Regular cardiac myocyte (primary cell): ENCODE data around the gene DDC. TPM values are rescaled to one million over a fixed set of nuclear protein-coding genes. Genes with fewer than 3 reads are reported as not detected.

Experiments used
- total RNA-seq: library from RNA; depleted of rRNA; stranded (reverse); fragments of >200 nt; gene quantifications from 2 replicates; pipeline ENCODE4 v1.2.3, GENCODE V29; 2014

DDC gene, protein sequence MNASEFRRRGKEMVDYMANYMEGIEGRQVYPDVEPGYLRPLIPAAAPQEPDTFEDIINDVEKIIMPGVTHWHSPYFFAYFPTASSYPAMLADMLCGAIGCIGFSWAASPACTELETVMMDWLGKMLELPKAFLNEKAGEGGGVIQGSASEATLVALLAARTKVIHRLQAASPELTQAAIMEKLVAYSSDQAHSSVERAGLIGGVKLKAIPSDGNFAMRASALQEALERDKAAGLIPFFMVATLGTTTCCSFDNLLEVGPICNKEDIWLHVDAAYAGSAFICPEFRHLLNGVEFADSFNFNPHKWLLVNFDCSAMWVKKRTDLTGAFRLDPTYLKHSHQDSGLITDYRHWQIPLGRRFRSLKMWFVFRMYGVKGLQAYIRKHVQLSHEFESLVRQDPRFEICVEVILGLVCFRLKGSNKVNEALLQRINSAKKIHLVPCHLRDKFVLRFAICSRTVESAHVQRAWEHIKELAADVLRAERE
- total RNA-seq = not detected in 2 replicates

DNA sequence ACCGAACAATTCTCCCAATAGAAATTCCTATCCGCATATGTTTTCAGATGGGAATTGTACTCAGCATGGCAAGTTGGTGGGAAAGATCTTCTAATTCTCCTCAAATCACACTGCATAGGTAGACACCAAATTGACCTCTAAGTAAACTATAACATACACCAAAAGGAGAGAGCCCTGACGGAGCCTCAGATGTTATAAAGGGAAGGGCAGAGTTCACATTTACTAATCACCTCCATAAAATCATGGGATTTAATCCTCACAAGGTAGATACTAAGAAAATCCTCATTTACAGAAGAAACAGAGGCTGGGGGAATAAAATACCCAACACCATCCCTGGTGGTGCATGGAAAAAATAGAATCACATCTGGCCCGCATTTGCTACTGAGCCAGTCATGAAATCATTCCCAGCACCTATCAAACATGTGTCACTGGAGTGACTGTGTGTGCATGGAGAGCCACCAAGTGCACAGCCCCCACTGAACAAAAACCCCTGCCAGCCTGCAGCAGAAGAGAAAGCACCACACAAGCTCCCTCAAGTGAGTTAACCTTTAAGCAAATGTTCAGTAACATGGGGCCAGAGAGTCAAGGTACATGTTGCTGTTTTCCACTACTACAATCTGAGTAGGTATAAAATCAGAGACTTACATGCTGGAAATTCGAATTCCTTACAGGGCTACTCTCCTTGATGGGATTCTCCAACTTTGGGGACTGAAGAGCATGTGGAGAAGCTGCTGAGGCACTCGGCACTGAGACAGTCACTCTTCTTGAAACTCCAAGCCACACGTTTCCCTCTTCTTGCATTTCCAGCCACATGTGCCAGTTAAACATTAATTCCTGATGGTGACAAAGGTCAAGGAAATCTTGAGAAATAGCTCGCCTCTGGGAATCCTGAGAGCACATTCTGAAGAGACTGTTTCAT, at the start of gene DDC:
TSS of gene DDC (minus strand) at position 766 of the 919 bp plus-strand sequence. CDS start 21,320 bp downstream, outside the sequence.

DNA sequence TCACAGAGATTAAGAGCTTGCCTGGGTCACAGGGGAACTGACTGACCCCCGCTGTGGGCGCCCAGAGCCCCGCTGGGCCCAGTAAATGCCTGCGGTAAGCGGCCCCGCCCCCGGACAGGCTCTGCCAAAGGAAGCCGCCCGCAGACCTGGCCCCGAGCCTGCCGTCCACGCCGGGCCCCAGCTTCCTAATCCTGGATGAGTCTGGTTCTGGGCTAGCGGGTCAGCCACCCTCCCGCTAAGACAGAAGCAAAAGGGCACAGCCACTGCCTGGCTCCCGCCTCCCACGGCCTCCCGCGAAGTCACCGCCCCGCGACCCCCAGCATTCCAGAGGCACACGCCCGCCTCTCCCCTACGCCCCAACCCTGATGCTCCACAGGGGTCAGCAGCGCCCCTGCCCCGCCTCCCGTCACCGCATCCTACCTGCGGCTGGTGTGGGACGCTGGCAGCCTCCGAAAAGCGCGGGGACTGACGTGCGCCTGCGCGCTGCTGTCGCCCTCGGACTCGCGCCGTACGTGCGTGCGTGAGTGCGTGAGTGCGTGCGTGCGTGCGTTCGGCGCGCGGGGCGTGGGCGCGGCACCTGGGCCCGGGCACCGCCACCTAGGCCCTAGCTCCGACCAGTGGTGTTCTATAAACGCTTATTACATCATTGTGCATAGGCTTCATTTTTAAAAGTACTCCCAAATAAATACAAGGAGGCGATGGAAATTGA, 115.2 kb downstream of the DDC start, which contains the start of gene FIGNL1:
TSS of gene FIGNL1 (minus strand) at position 470 of the 709 bp plus-strand sequence. CDS start 3,063 bp downstream, outside the sequence.

Other genes starting within 250 kb of the DDC start
- gene FIGNL1, start 115.1 kb downstream of the DDC start, total RNA-seq = 12.4 and 45.4 TPM in 2 replicates
- 49.6 and 60.4 TPM in 2 replicates for gene GRB10, start 217.5 kb upstream of the DDC start, total RNA-seq